ENCODE data around the gene OR1B1. TPM values are rescaled to one million over a fixed set of nuclear protein-coding genes. Genes with fewer than 3 reads are reported as not detected.

Gene OR1B1
- total and polyA plus RNA-seq, 4 donors = 0.26 to 0.28 TPM; not detected in 2

GRCh38 chr9:122580360-122580759, 77.1 kb downstream of the OR1B1 start:
- Histone ChIP-seq H3K9ac (ENCODE audit: insufficient read depth in 1 of 2, low read length in 2 of 2) (no peak overlapping the region), H3K9me3 (ENCODE audit: control insufficient read depth in 4 of 4, insufficient read depth in 3 of 4, low read length in 3 of 4) (no peaks in the 10 kb centered on the region), H3K27me3 (ENCODE audit: control insufficient read depth in 3 of 3, insufficient read depth in 3 of 3, low read length in 2 of 3) (no peaks in the 10 kb centered on the region), H3K36me3 (ENCODE audit: control insufficient read depth in 4 of 4, insufficient read depth in 4 of 4, low read length in 4 of 4) (no peaks in the 10 kb centered on the region), H3K4me1 (ENCODE audit: control insufficient read depth in 5 of 5, insufficient read depth in 5 of 5, low read length in 5 of 5) (no peaks in the 10 kb centered on the region), H3K4me3 (no peak overlapping the region), H3K27ac (ENCODE audit: low read depth in 1 of 2, low read length in 1 of 2) (no peak overlapping the region)
- ATAC-seq (ENCODE audit: insufficient read depth, low FRiP score) (no peak), DNase-seq (no peak)
- WGBS, 2 donors = 89 to 94% methylated on average over 3 of the region's 3 CpGs
- no peak for TF ChIP-seq CTCF (IDR thresholded peaks at IDR 0.05; ENCODE audit: control extremely low read depth, extremely low read depth)

GRCh38 chr9:122579874-122580273, 77.6 kb downstream of the OR1B1 start:
- DNase-seq (no peak), ATAC-seq (ENCODE audit: insufficient read depth, low FRiP score) (no peak)
- no peaks in the 10 kb centered on the region for H3K4me1 ChIP-seq (ENCODE audit: control insufficient read depth in 5 of 5, insufficient read depth in 5 of 5, low read length in 5 of 5)
- no peak for TF ChIP-seq CTCF (IDR thresholded peaks at IDR 0.05; ENCODE audit: control extremely low read depth, extremely low read depth)
- H3K9ac ChIP-seq (ENCODE audit: insufficient read depth in 1 of 2, low read length in 2 of 2) = no peak overlapping the region
- no peaks in the 10 kb centered on the region for H3K36me3 ChIP-seq (ENCODE audit: control insufficient read depth in 4 of 4, insufficient read depth in 4 of 4, low read length in 4 of 4)
- WGBS, 2 donors = 78% methylated on average over 5 of the region's 5 CpGs
- no peak overlapping the region for H3K4me3 ChIP-seq
- H3K27ac ChIP-seq (ENCODE audit: low read depth in 1 of 2, low read length in 1 of 2) = no peak overlapping the region
- no peaks in the 10 kb centered on the region for H3K9me3 ChIP-seq (ENCODE audit: control insufficient read depth in 4 of 4, insufficient read depth in 3 of 4, low read length in 3 of 4)
- no peaks in the 10 kb centered on the region for H3K27me3 ChIP-seq (ENCODE audit: control insufficient read depth in 3 of 3, insufficient read depth in 3 of 3, low read length in 2 of 3)

Other genes starting within 250 kb of the OR1B1 start
- gene OR1J1, start 179.7 kb downstream of the OR1B1 start, total RNA-seq = not detected
- gene OR1J1, start 179.7 kb downstream of the OR1B1 start, polyA plus RNA-seq = not detected
- not detected for gene OR1J2, start 146.8 kb downstream of the OR1B1 start, total RNA-seq
- not detected for gene OR1J2, start 146.8 kb downstream of the OR1B1 start, polyA plus RNA-seq
- gene OR1J4, start 138.5 kb downstream of the OR1B1 start, total RNA-seq = not detected
- gene OR1J4, start 138.5 kb downstream of the OR1B1 start, polyA plus RNA-seq = not detected
- not detected for gene OR1N1, start 130.3 kb downstream of the OR1B1 start, total RNA-seq
- not detected for gene OR1N1, start 130.3 kb downstream of the OR1B1 start, polyA plus RNA-seq
- gene OR1N2, start 104.5 kb downstream of the OR1B1 start, total RNA-seq = not detected
- gene OR1N2, start 104.5 kb downstream of the OR1B1 start, polyA plus RNA-seq = not detected
- under 1 TPM; 0.20 to 0.37 TPM for gene OR1L8, start 74.2 kb downstream of the OR1B1 start, total RNA-seq
- under 1 TPM in 1 of 2 donors, not detected in 1; 0.16 TPM for gene OR1L8, start 74.2 kb downstream of the OR1B1 start, polyA plus RNA-seq
- not detected for gene OR1Q1, start 42.9 kb downstream of the OR1B1 start, total RNA-seq
- not detected for gene OR1Q1, start 42.9 kb downstream of the OR1B1 start, polyA plus RNA-seq
- not detected for gene OR1L1, start 4.1 kb upstream of the OR1B1 start, total RNA-seq
- not detected for gene OR1L1, start 4.1 kb upstream of the OR1B1 start, polyA plus RNA-seq
- not detected for gene OR1L3, start 17.5 kb upstream of the OR1B1 start, total RNA-seq
- gene OR1L3, start 17.5 kb upstream of the OR1B1 start, polyA plus RNA-seq = not detected
- not detected for gene OR1L4, start 66.4 kb upstream of the OR1B1 start, total RNA-seq
- not detected for gene OR1L4, start 66.4 kb upstream of the OR1B1 start, polyA plus RNA-seq
- gene OR1L6, start 84.7 kb upstream of the OR1B1 start, total RNA-seq = not detected
- not detected for gene OR1L6, start 84.7 kb upstream of the OR1B1 start, polyA plus RNA-seq
- not detected for gene OR5C1, start 131.3 kb upstream of the OR1B1 start, total RNA-seq
- not detected for gene OR5C1, start 131.3 kb upstream of the OR1B1 start, polyA plus RNA-seq
- not detected for gene OR1K1, start 142.5 kb upstream of the OR1B1 start, total RNA-seq
- gene OR1K1, start 142.5 kb upstream of the OR1B1 start, polyA plus RNA-seq = not detected
- gene PDCL, start 171.0 kb upstream of the OR1B1 start, total RNA-seq = 10 to 100 TPM; 19.6 to 30.2 TPM
- 10 to 100 TPM; 10.2 to 11.6 TPM for gene PDCL, start 171.0 kb upstream of the OR1B1 start, polyA plus RNA-seq
- 10 to 100 TPM; 37.7 to 60.2 TPM for gene RC3H2, start 247.7 kb upstream of the OR1B1 start, total RNA-seq
- gene RC3H2, start 247.7 kb upstream of the OR1B1 start, polyA plus RNA-seq = 10 to 100 TPM; 11.9 to 13.0 TPM